Umbilical cord (tissue), 2 donors: Measurements from ENCODE around the gene GMPR2. TPM values are rescaled to one million over a fixed set of nuclear protein-coding genes. Genes with fewer than 3 reads are reported as not detected.

Experiments
- DNase-seq: peaks from one replicate; pipeline ENCODE4 v3.0.0-alpha.2; 2015; ENCODE audit warnings: low spot score
- total RNA-seq: library from RNA; depleted of rRNA; stranded (reverse); fragments of >200 nt; gene quantifications from one replicate; pipeline ENCODE4 v1.2.3, GENCODE V29; 2014; ENCODE audit warnings: low replicate concordance; ENCODE audit not compliant: insufficient read depth

GMPR2 gene
- total RNA-seq, 1 donor from 2014 or later, result 49.4 TPM

GRCh38 chr14:24266344-24267244 lies 33.9 kb downstream of the GMPR2 start:
- no peak for DNase-seq

GRCh38 chr14:24267516-24267915 lies 34.8 kb downstream of the GMPR2 start:
- no peak for DNase-seq

- DNase-seq, result no peak
These were observed 35.5 kb downstream of the GMPR2 start for GRCh38 chr14:24268225-24268624.

- no peak for DNase-seq
These were observed 36.6 kb downstream of the GMPR2 start for GRCh38 chr14:24269368-24269767.

- DNase-seq, result no peak
These were observed 37.3 kb downstream of the GMPR2 start for GRCh38 chr14:24269910-24270536.

- DNase-seq, result no peak
These were observed 37.9 kb downstream of the GMPR2 start for GRCh38 chr14:24270537-24271133.

- DNase-seq, result peak; percentile 91
These were observed 38.6 kb downstream of the GMPR2 start, which contains the start of gene RABGGTA for GRCh38 chr14:24271134-24271833. Gene RABGGTA, minus strand, starts transcription at chr14:24271597. Its CDS starts 482 bp downstream, at chr14:24271115.

GRCh38 chr14:24271834-24272263 lies 39.1 kb downstream of the GMPR2 start:
- no peak for DNase-seq

GRCh38 chr14:24272467-24272866 lies 39.7 kb downstream of the GMPR2 start:
- DNase-seq, result peak; percentile 52

GRCh38 chr14:24273422-24273998 lies 40.8 kb downstream of the GMPR2 start:
- no peak for DNase-seq

GRCh38 chr14:24274101-24274543 lies 41.4 kb downstream of the GMPR2 start:
- no peak for DNase-seq

- no peak for DNase-seq
These were observed 44.3 kb downstream of the GMPR2 start for GRCh38 chr14:24277071-24277470.

GRCh38 chr14:24277606-24278321 lies 45.0 kb downstream of the GMPR2 start:
- DNase-seq, result no peak

GRCh38 chr14:24278424-24278823 lies 45.7 kb downstream of the GMPR2 start:
- DNase-seq, result no peak

GRCh38 chr14:24279301-24280186 lies 46.8 kb downstream of the GMPR2 start:
- no peak for DNase-seq

- DNase-seq, result peak; percentile 40
These were observed 48.2 kb downstream of the GMPR2 start for GRCh38 chr14:24280797-24281460.

GRCh38 chr14:24281636-24282035 lies 48.9 kb downstream of the GMPR2 start:
- no peak for DNase-seq

GRCh38 chr14:24282736-24283135 lies 50.0 kb downstream of the GMPR2 start:
- DNase-seq, result no peak
